Urothelium cell line (cell line): ENCODE data around the gene APOL2.

Experiments used
- DNase-seq: peaks from one replicate; pipeline ENCODE4 v3.0.0; 2011; ENCODE audit warnings: low spot score, mixed read lengths
- FAIRE-seq: peaks from 2 replicates; lab custom pipeline; 2011; peaks lifted over from hg19 to GRCh38; lab: Jason Lieb, UNC

APOL2 gene

DNA sequence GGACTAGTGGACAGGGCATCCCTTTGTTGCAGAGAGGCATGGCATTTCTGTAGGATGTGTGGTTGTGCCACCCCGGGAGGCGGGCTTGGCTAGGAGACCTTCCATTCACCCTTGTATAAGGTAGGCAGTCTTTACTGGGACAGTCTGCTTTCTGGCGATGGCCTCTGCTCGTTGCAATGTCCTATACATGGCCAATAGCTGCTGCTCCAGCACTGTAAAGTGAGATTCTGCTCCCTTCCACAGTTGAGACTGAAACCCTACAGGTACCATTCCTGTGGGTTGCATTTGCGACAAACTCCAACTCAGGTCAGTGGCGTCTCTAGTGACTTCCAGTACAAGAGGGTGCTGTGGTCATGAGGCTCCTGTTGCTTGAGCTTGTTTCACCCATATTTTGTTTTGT is 58.4 kb downstream of the APOL2 start:
- DNase-seq (no peak), FAIRE-seq (no peak)

DNA sequence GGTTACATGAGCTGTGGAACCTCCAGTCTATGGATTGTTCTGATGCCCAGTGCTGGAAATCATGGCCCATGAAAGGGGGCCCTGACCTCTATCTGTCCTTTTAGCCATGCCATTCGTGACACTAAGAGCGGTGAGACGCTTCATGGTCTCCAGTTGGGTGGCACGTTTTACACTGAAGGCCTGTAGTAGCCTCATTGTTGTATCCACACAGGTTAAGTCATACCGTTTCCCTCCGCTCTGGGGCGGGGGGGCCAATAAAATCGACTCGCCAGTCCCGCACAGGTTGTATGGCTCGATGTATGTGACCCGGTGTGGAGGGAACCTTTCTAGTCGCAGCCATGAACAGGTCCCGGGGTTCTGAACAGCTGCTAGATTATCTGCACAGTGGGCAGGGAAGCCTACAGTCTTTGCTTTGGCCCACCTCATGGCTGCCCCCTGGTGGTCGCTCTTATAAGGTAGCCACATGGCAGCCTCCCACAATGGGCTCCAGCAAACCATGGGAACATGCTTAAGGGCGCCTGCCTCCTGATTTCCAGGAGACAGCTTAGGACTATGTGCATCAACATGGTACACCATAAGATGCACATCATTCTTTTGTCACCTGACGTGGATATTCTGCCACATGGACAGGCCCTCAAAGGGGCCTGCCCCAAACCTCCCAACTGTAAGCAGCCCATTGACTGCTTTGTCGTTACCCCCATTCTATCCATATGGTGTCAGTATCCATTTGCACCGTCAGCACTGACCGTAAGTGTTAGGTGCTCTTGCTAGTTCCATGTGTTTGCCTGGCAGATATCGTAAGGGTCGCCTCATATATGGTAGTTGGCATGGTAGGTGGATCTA is 59.1 kb downstream of the APOL2 start:
- FAIRE-seq (peak; percentile 88), DNase-seq (peak; percentile 79)

DNA sequence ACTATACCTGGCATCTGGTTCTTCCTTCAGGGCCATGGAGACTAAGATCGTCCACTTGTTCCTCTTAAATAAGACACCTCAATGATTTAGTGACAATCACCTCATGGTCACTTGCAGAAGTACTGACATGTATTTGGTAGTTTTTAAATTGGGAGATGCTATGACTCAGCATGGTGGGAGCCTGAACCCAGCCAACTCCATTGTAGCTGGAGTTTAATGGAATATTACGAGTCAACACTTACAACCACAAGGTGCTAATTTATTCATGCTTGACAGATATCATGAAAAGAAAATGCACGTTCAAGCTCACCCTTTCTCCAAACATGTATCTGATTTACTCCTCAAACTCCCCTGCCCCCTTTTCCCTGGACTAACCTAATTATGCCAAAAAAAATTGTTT is 62.2 kb downstream of the APOL2 start:
- FAIRE-seq (no peak), DNase-seq (no peak)
